Kidney (tissue), 14 donors: ENCODE data around the gene PHACTR1. TPM values are rescaled to one million over a fixed set of nuclear protein-coding genes. Genes with fewer than 3 reads are reported as not detected.

Source experiments
- DNase-seq, 5 donors: peaks; one replicate each; pipeline ENCODE4 v3.0.0-alpha.2; 2013 to 2020
- FAIRE-seq: peaks from 2 replicates; lab custom pipeline; 2012; peaks lifted over from hg19 to GRCh38; lab: Jason Lieb, UNC
- H3K27ac ChIP-seq, 2 donors: one replicate each; pipeline ENCODE4 v1.7.0; 2013; ENCODE audit warnings: low read depth in 2 of 2, low read length in 2 of 2, inconsistent platforms in 1 of 2
- H3K27me3 ChIP-seq: one replicate; pipeline ENCODE4 v1.7.1; 2013; ENCODE audit warnings: low read length, inconsistent platforms; ENCODE audit not compliant: control insufficient read depth, insufficient read depth
- H3K36me3 ChIP-seq, 3 donors: one replicate each; pipeline versions ENCODE4 v1.7.0 to v1.7.1; 2013; ENCODE audit warnings: low read length in 3 of 3, control low read depth in 1 of 3, inconsistent platforms in 1 of 3; ENCODE audit not compliant: insufficient read depth in 3 of 3, control insufficient read depth in 2 of 3
- H3K4me1 ChIP-seq, 3 donors: one replicate each; pipeline versions ENCODE4 v1.7.0 to v1.7.1; 2013; ENCODE audit warnings: low read length in 3 of 3, inconsistent platforms in 1 of 3, low read depth in 1 of 3; ENCODE audit not compliant: control insufficient read depth in 2 of 3, insufficient read depth in 2 of 3
- H3K4me3 ChIP-seq, 3 donors: one replicate each; pipeline versions ENCODE4 v1.7.0 to v1.8.1; 2013; ENCODE audit warnings: low read length in 3 of 3, control low read depth in 1 of 3, inconsistent platforms in 1 of 3
- H3K9ac ChIP-seq, 3 donors: one replicate each; pipeline versions ENCODE4 v1.7.0 to v1.7.1; 2013; ENCODE audit warnings: low read length in 3 of 3, control low read depth in 1 of 3, inconsistent platforms in 1 of 3
- H3K9me3 ChIP-seq, 3 donors: one replicate each; pipeline versions ENCODE4 v1.7.0 to v1.7.1; 2013; ENCODE audit warnings: low read length in 3 of 3, control low read depth in 1 of 3, inconsistent platforms in 1 of 3; ENCODE audit not compliant: control insufficient read depth in 2 of 3, insufficient read depth in 1 of 3
- CTCF ChIP-seq: IDR thresholded peaks from 3 replicates; pipeline ENCODE4 v1.5.1; 2012; ENCODE audit warnings: mild to moderate bottlenecking, moderate library complexity, borderline replicate concordance; ENCODE audit not compliant: insufficient read depth; ENCODE audit errors: extremely low read depth
- intact Hi-C: fragments of 100-400 bp; cut with DNase I; formaldehyde crosslinking; loops from one replicate; pipeline ENCODE4 v1.11.1; 2022
- polyA plus RNA-seq: library from polyadenylated mRNA; stranded (reverse); fragments of 350-450 nt; fragmentation: Illumina TruSeq; extraction: RNeasy Lipid Tissue Mini Kit (QIAGEN cat#74804); gene quantifications from one replicate; pipeline ENCODE4 v1.2.3, GENCODE V29; 2014; ENCODE audit warnings: low read depth, low replicate concordance; ENCODE audit not compliant: insufficient read depth
- total RNA-seq: library from RNA; stranded (reverse); fragmentation: NEBNext Ultra II Directional; extraction: Animal tissue kit (Norgen Biotek cat#: 25700); gene quantifications from one replicate; pipeline ENCODE4 v1.2.1, GENCODE V29; 2021
- donor health status: control.
- donor health status: control.
- donor health status: control.
- donor health status: control.
- donor health status: control.
- donor health status: DM: yes; HTN: yes; CAD: no.
- donor health status: Normal renal cell carcinoma (clear cell type).

Gene PHACTR1
- total and polyA plus RNA-seq, 2 donors from 2014 or later, result 3.3 to 33.6 TPM

DNA sequence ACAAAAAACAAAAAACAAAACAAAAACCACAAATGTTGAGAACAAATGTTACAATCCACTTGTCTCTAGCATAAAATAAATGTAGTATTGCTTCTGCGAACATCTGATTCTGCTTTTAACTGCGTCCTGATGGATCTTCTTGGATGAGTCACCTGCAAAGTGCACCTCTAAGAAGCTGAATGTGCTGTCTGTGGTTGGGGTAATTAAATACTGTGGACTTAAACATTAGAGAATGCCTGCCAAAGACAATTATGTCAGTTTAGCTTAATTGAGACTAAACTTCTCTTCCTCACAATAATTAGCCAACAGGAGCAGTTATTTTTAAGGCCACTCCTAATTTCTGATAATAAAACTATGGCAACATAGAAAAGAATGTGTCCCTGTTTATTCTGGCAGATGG, 253.4 kb downstream of the PHACTR1 start:
- Histone ChIP-seq H3K4me3 (no peak overlapping the region), H3K9me3 (no peaks in the 10 kb centered on the region), H3K27me3 (no peaks in the 10 kb centered on the region), H3K9ac (no peak overlapping the region), H3K27ac (no peak overlapping the region), H3K36me3 (no peaks in the 10 kb centered on the region), H3K4me1 (no peaks in the 10 kb centered on the region)
- TF ChIP-seq CTCF, result no peak
- intact Hi-C loops, result no loop called here
- FAIRE-seq (no peak), DNase-seq (no peak)

DNA sequence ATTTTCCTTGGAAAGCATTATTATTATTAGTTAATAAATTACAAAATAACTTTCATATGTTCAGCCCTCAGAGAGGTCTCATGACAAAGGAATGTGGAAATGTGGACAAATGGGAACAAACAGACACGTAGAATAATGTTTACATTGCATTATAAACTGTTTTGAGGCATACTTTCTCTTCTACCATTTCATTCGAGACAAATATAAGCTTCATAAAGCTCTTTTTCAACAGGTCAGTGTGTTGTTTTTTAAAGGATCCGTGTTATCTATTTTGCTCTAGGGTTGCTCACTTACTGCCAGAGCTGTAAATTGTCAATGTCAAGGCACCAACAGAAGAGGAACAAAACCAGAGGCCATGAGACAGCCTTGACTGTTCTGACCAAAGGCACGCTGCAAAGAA, 256.8 kb downstream of the PHACTR1 start:
- no peak overlapping the region for H3K9ac ChIP-seq
- peak overlapping the region in 1 of 3 donors; percentile 4 for H3K4me3 ChIP-seq
- H3K36me3 ChIP-seq, result no peaks in the 10 kb centered on the region
- no peaks in the 10 kb centered on the region for H3K9me3 ChIP-seq
- H3K4me1 ChIP-seq, result no peaks in the 10 kb centered on the region
- peak in 2 of 5 donors; percentile 49 to 50 for DNase-seq
- no peaks in the 10 kb centered on the region for H3K27me3 ChIP-seq
- intact Hi-C loops, result no loop called here
- TF ChIP-seq CTCF, result no peak
- no peak for FAIRE-seq
- H3K27ac ChIP-seq, result no peak overlapping the region

DNA sequence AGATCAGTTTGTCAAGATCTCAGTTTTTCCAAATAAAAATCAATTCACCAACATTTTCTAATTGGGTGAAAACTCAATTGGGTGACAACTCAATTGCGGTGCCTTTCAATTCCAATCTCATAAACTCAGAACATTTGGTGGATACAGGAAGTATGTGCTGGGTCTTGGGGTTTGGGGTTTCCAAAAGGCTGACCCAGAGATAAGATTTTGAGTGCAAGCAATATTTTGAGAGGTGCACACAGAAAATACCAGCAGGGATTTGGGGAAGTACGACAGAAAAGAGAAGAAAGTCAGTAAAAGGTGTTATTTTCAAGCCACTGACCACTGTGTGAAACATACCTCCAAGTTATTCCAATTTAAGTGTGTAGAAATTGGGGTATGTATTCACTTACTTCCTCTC, 258.0 kb downstream of the PHACTR1 start:
- FAIRE-seq, result no peak
- intact Hi-C loops, result no loop called here

More for the DNA sequence above, 258.0 kb downstream of the PHACTR1 start:
- no peak for TF ChIP-seq CTCF
- no peaks in the 10 kb centered on the region for H3K36me3 ChIP-seq
- no peak overlapping the region for H3K9ac ChIP-seq
- no peak overlapping the region for H3K27ac ChIP-seq
- no peaks in the 10 kb centered on the region for H3K27me3 ChIP-seq
- H3K4me3 ChIP-seq, result no peak overlapping the region
- H3K4me1 ChIP-seq, result no peaks in the 10 kb centered on the region
- H3K9me3 ChIP-seq, result no peaks in the 10 kb centered on the region
- DNase-seq, result no peak
